HG03280 (cell line): ENCODE results near the gene TRIM62.
"Not testable (repeated sequence)": the region's sequence is repeated elsewhere in the genome, so short reads cannot be mapped to it uniquely, and the experiment has no call there.

Experiments
- ATAC-seq: cut with Tn5 transposase; IDR thresholded peaks from one replicate; pipeline ENCODE4 v1.9.1; 2021; ENCODE audit warnings: mild to moderate bottlenecking, moderate library complexity; ENCODE audit not compliant: unreplicated experiment

TRIM62 gene

GRCh38 chr1:33117440-33118085 is 64.3 kb downstream of the TRIM62 start:
- ATAC-seq, result no peak

- ATAC-seq, result no peak
Measured at GRCh38 chr1:33111965-33112364, 69.9 kb downstream of the TRIM62 start.

- ATAC-seq, result no peak
Measured at GRCh38 chr1:33110477-33110876, 71.4 kb downstream of the TRIM62 start.

GRCh38 chr1:33100119-33100415 is 81.8 kb downstream of the TRIM62 start:
- not testable (repeated sequence) for ATAC-seq

GRCh38 chr1:33099290-33100118 is 82.3 kb downstream of the TRIM62 start:
- no peak for ATAC-seq

GRCh38 chr1:33098371-33098770 is 83.5 kb downstream of the TRIM62 start:
- no peak for ATAC-seq

GRCh38 chr1:33097762-33098161 is 84.1 kb downstream of the TRIM62 start:
- ATAC-seq, result no peak

GRCh38 chr1:33097137-33097611 is 84.7 kb downstream of the TRIM62 start:
- no peak for ATAC-seq

GRCh38 chr1:33096363-33097005 is 85.4 kb downstream of the TRIM62 start:
- ATAC-seq, result no peak
